Measurements from ENCODE around the gene GALNT2. TPM values are rescaled to one million over a fixed set of nuclear protein-coding genes. Genes with fewer than 3 reads are reported as not detected.

The GALNT2 gene
- total and polyA plus RNA-seq, 2 of the 13 experiments (the other 11 are each of a cell fraction or from before 2014, with no cell fraction given) = 39.3 to 39.6 TPM

DNA sequence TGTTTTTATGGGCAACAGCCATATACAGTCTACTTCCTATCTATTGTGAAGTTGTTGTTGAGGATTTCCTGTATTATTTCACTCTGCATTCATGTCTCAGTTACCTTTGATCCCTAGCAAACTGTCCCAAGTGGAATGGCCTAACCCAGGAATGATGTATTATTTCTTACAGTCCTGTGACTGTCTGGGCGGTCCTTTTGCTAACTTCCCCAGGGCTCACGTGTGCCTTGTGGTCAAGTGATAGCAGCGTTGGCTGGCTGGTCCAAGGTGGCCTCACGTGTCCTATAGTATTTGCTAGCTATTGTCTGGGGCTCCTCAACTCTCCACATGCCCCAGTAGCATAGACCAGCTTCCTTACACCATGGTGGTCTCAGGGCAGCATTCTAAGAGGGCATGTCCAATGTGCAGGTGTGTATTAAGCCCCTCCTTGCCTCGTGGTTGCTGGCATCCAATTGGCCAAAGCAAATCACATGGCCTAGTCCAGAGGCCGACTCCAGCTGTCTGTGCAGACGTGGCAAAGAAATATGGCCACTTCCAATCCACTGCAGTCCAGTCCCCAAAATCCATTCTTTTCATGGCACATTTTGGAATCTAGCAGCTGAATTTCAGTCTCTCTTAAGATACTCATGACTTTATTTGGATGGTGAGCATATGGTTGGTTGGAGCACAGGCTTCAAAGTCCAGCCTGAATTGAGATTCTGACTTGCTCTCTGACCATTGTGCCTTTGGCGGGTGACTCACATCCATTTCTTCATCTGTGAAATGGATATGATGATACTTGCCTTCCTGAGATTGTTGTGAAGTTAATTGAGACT, 94.1 kb downstream of the GALNT2 start:
- no peak overlapping the region for H3K9ac ChIP-seq (ENCODE audit: insufficient read depth, low read depth, low read length)
- peaks cover 49% of the 10 kb centered on the region for H3K79me2 ChIP-seq (ENCODE audit: insufficient read depth, low read length)
- H3K27me3 ChIP-seq (ENCODE audit: control insufficient read depth in 1 of 2, insufficient read depth in 2 of 2, low read length in 2 of 2) = no peaks in the 10 kb centered on the region
- peak; percentile 51 for DNase-seq (ENCODE audit: low spot score)
- no peaks in the 10 kb centered on the region for H3K9me3 ChIP-seq (ENCODE audit: low read length)
- H3K4me3 ChIP-seq (replicated peaks in 1 of 3; ENCODE audit: insufficient read depth in 1 of 3, low read depth in 2 of 3, low read length in 3 of 3) = no peak overlapping the region; a peak in 1 of 6 replicates
- H3K27ac ChIP-seq (ENCODE audit: extremely low read length, insufficient read depth, low read length) = peak overlapping the region; percentile 23
- H3K4me1 ChIP-seq (ENCODE audit: insufficient read depth, low read length) = peaks cover 76% of the 10 kb centered on the region
- 78% methylated on average over 7 of the region's 8 CpGs for WGBS (ENCODE audit: low lambda C conversion rate)
- ATAC-seq = no peak
- BruUV-seq (replicated peaks) = no TSS peak
- in situ Hi-C loops (cut with HindIII; ENCODE audit: extremely low pct_ligation_motif_present, low pct_unique_long_range_greater_than_20kb) (no loop called here), intact Hi-C loops (cut with micrococcal nuclease; ENCODE audit: unreplicated experiment) (no loop called here)
- no peaks in the 10 kb centered on the region for H4K20me1 ChIP-seq (ENCODE audit: insufficient read depth, low read length)
- FAIRE-seq = no peak
- POLR2A ChIA-PET = interaction anchor here (0.6 to 1.3 kb wide), 2 partner anchors 25 to 74 kb away, joined by 3 to 4 read pairs; no protein-coding TSS in a partner anchor
- H2AFZ ChIP-seq (ENCODE audit: low read length) = no peak overlapping the region
- CTCF ChIA-PET (ENCODE audit: low intra/inter-chr PET ratio, low total read pairs) = no interaction called here
- H3K4me2 ChIP-seq (ENCODE audit: low read depth, low read length) = peak overlapping the region; percentile 28; the same call in 1 of the 2 replicates
- no peaks in the 10 kb centered on the region for H3K36me3 ChIP-seq (replicated peaks in 1 of 2; ENCODE audit: control insufficient read depth in 1 of 2, insufficient read depth in 2 of 2, low read length in 2 of 2)
- TF ChIP-seq SALL1 (CRISPR knock-in tag; IDR thresholded peaks at IDR 0.05) = peak; percentile 22; the same call in 1 of the 2 replicates
- TF ChIP-seq, protein P1, sequence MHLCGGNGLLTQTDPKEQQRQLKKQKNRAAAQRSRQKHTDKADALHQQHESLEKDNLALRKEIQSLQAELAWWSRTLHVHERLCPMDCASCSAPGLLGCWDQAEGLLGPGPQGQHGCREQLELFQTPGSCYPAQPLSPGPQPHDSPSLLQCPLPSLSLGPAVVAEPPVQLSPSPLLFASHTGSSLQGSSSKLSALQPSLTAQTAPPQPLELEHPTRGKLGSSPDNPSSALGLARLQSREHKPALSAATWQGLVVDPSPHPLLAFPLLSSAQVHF (CRISPR knock-in tag; IDR thresholded peaks at IDR 0.05) = no peak
- no peak for TF ChIP-seq ZNF496 (CRISPR knock-in tag; IDR thresholded peaks at IDR 0.05; ENCODE audit: insufficient replicate concordance)
- no peak for TF ChIP-seq ZNF703 (CRISPR knock-in tag; IDR thresholded peaks at IDR 0.05; ENCODE audit: borderline replicate concordance)
- TF ChIP-seq ZBTB40 (IDR thresholded peaks at IDR 0.05) = no peak
- TF ChIP-seq ZBTB40 (CRISPR knock-in tag; IDR thresholded peaks at IDR 0.05) = no peak
- TF ChIP-seq ZNF234 (CRISPR knock-in tag; conservative IDR thresholded peaks at IDR 0.05) = no peak
- no peak for TF ChIP-seq ZNF350 (CRISPR knock-in tag; IDR thresholded peaks at IDR 0.05; ENCODE audit: borderline replicate concordance, low read depth)
- no peak for TF ChIP-seq MIER3 (CRISPR knock-in tag; IDR thresholded peaks at IDR 0.05; ENCODE audit: borderline replicate concordance)
- no peak for TF ChIP-seq MZF1 (CRISPR knock-in tag; IDR thresholded peaks at IDR 0.05; ENCODE audit: borderline replicate concordance)
- no peak for TF ChIP-seq SIX4 (CRISPR knock-in tag; IDR thresholded peaks at IDR 0.05)
- TF ChIP-seq ZNF468 (CRISPR knock-in tag; IDR thresholded peaks at IDR 0.05) = no peak
- TF ChIP-seq EEA1 (CRISPR knock-in tag; IDR thresholded peaks at IDR 0.05; ENCODE audit: borderline replicate concordance) = no peak
- no peak for TF ChIP-seq HOXA9 (CRISPR knock-in tag; IDR thresholded peaks at IDR 0.05; ENCODE audit: borderline replicate concordance)
- 0 out of 2 replicates have a peak, but pooled peaks have one; percentile 37 for TF ChIP-seq ZNF24 (IDR thresholded peaks at IDR 0.05)

All from HepG2 (cell line).